HG02970 (cell line): ENCODE results near the gene TBCD.

Experiments used
- ATAC-seq: cut with Tn5 transposase; IDR thresholded peaks from one replicate; pipeline ENCODE4 v1.9.1; 2021; ENCODE audit warnings: mild to moderate bottlenecking, moderate library complexity, moderate number of reproducible peaks; ENCODE audit not compliant: unreplicated experiment, low FRiP score

The TBCD gene

DNA sequence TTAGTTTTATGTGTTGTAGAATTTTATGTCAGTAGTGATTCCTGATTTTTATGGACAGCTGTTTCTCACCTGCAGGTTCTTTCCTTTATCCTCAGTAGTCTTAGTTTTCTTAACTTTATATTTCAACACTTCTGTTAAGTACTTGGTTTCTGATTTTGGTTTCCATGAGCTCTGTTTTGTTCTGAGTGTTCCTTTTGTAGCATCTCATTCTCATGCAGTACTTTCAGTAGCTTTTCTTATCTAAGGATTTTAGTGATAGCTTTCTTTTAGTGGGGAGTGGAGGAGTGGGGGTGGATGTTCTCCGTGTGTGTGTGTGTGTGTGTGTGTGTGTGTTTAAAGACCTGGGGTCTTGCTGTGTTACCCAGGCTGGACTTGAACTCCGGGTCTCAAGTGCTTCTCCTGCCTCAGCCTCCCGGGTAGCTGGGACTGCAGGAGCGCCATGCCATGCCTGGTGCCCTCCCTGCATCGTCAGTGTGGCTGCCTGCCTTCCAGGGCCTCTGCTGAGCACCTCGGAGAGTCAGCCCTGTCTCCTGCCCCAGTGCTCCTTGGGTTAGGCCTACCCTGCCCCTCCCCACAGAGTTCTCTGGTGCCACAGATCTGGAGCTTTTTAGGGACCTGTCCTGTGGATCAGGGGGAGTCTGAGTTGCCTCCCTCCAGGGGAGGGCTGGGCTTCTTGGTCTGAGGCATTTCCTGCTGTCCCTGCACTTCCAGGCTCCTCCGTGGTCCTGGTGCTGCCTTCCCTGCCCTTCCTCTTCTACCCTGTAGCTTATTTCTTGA lies 92.2 kb downstream of the TBCD start:
- ATAC-seq, result no peak

DNA sequence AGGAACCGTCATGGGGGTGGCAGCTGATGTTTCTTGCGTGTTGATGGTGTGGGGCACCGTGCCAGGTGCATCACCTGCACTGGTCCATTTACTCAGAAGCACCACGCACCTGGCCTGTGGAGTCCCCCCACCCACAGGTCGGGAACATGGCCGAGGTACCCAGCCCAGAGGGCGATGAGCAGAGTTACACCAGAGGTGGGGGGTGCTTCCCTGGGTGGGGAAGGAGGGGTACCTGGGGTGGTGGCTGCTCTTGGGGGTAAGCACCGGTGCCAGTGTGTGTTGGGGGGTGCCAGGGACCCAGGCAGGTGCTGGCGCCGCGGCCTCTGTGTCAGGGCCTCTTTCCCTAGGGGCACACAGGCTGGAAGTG lies 92.9 kb downstream of the TBCD start:
- no peak for ATAC-seq

DNA sequence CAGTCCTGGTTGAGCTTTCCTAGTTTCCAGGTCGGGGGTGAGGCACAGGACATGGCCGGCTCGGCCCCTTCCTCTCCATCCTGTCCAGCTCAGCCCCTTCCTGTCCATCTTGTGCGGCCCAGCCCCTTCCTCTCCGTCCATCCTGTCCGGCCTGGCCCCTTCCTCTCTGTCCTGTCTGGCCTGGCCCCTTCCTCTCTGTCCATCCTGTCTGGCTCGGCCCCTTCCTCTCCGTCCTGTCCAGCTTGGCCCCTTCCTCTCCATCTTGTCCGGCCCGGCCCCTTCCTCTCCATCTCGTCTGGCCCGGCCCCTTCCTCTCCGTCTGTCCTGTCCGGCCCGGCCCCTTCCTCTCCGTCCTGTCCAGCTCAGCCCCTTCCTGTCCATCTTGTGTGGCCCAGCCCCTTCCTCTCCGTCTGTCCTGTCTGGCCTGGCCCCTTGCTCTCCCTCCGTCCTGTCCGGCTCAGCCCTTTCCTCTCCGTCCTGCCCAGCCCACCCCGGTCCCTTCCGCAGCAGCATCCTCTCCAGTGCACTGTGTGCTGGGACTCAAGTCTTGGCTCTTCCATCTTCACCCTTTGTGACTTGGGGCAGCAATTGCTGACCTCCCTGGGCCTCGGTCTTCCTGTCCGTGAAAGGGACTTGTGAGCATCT lies 93.4 kb downstream of the TBCD start:
- no peak for ATAC-seq

- ATAC-seq, result no peak
Observed at GRCh38 chr17:82846061-82846691, 94.3 kb downstream of the TBCD start.

DNA sequence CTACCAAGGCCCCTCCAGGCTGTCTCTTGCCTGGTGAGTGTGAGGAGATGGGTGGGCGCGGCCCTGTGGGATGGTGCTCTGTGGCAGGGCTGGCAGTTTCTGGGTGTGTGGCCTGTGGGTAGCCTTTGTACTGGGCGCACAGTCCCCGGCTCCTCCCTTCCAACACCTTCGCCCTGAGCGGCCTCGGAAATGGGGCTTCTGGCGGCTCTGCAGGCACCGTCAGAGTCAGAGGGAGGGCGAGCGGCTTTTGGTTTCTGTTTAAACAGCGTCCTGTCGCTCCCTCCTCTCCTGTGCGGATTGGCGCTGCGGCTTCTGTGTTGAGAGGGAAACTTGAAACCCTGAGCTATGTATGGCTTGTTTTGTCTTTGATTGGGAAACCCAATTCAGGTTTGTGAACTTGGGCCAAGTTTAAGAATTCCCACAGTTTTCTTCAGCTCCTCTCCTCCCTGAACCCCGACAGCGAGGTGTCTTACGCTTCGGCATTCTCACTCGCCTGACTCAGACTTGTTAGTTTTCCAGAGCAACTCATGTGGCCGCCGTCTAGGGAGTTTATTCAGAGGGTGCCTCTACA lies 96.2 kb downstream of the TBCD start:
- ATAC-seq, result no peak

DNA sequence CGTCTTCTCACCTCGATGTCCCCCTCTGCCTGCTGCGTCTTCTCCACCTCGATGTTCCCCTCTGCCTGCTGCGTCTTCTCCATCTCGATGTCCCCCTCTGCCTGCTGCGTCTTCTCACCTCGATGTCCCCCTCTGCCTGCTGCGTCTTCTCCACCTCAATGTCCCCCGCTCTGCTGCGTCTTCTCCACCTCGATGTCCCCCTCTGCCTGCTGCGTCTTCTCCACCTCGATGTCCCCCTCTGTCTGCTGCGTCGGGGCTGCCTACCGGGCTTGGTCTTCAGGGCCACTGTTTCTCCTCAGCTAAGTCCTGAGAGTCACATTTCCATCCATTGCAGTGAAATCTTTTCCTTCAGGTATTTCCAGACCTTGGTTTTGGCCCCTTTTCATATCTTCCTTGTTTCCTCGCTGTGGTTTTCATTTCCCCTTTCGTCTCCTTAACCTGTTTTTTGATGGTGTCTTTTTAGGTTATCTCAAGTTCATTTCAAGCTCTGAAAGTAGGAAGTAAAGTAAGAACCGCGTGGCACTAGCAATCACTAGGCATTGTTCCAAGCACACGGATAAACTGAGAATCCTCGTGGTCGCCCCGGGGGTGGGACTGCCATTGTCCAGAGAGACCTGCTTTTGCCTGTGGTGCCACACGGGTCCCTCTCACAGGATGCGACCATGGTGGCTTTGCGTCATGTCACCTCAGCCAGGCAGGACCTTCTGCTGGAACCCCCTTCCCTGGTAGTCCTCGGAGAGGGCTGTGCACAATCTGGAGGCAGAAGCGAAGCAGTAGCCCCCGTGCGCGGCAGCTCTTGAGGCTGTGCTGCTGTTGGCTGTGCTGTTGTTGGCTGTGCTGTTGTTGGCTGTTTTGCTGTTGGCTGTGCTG lies 97.4 kb downstream of the TBCD start:
- no peak for ATAC-seq

DNA sequence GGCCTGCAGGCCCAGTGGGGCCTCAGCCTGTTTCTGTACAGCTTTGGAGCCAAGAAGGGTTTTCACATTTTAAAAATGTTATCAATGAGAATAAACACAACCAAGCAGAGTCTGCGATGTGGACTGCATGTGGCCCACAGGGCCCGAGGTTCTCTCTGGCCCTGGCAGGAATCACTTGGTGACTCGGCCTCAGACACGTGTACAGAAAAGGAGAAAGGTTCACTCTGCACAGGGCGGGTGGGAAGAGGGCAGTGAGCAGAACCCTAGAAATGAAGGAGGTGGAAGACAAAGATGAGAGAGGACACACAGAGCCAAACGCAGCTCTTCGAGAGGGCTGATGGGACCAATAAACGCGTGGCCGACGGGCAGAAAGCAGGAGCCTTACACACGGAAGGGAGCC lies 99.5 kb downstream of the TBCD start:
- no peak for ATAC-seq

- ATAC-seq, result no peak
Observed at GRCh38 chr17:82854226-82854625, 102.4 kb downstream of the TBCD start.

GRCh38 chr17:82856361-82856760 lies 104.5 kb downstream of the TBCD start:
- no peak for ATAC-seq

DNA sequence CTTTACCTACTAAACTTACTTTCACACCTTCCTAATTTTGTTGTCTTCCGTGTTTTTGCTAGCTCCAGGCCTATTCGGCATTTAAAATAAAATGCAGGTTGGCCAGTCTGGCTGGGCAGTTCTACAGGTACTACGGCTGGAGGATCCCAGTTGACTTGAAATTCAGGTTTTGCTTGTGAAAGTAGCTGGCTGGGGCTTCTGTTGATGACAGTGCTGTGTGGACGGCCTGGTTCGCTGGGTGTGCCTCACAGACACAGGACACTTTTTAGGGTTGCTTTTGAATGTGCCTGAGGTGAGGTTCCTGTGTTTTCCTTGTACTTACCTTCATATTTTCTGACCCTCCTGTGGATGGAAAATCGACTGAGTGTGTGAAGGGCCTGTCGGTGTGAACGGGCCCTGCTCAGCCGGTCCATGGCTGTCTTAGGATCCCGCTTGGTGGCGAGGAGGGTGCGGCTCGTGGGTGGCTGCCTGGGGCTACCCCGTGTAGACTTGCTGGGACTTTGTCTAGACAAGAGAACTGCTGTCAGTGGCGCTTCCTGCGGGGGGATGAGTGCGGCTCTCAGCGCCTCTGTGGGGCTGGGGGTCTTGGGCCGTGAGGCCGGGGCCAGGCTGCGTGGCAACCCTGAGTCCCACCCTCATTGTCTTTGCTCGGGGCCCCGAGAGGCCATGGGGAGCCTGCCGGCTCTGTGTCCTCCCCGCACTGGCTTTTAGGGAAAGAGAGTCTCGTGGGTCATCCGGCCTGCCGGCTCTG lies 106.7 kb downstream of the TBCD start:
- ATAC-seq, result no peak

DNA sequence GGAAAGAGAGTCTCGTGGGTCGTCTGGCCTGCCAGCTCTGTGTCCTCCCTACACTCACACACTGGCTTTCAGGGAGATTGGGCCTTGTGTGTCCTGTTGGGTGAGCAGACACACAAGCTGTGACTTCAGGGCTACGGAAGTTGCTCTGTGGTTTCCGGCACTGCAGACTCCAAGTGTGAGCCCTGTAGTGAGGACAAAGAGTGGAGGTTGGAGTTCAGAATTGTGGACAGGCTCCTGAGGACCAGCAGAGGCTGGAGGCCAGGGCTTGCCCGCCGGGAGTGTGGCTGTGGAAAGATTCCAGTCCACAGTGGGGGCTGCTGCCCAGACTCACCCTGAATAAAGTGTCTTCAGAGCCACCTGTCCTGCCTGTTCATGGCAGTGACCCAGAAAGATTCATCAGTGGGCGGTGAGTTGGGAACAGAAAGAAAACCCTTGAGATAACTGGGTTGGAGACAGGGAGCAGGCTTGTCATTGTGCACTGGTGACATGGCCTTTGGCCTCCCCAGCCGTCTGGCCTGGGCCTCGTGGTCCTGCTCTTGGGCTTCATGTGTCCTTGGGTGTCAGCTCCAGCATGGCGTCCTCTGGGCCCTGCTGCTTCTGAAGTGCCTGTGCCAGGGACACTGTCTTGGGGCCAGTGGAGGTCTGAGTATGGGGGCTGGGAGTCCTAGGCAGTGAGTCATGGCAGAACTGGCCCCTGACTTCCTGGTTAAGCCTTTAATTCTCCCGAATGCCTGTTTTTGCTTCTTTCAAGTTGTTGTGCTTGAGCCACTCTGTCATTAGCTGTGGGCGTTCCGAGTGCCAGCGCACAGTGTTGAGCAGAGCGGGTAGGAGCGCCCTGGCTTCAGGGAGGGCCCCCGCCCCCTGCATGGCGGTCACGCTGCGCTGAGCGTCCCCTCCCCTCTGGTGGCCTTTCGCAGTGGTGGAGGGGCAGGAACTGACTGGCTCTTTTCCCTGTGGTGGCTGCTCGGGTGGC lies 107.9 kb downstream of the TBCD start:
- ATAC-seq, result no peak

DNA sequence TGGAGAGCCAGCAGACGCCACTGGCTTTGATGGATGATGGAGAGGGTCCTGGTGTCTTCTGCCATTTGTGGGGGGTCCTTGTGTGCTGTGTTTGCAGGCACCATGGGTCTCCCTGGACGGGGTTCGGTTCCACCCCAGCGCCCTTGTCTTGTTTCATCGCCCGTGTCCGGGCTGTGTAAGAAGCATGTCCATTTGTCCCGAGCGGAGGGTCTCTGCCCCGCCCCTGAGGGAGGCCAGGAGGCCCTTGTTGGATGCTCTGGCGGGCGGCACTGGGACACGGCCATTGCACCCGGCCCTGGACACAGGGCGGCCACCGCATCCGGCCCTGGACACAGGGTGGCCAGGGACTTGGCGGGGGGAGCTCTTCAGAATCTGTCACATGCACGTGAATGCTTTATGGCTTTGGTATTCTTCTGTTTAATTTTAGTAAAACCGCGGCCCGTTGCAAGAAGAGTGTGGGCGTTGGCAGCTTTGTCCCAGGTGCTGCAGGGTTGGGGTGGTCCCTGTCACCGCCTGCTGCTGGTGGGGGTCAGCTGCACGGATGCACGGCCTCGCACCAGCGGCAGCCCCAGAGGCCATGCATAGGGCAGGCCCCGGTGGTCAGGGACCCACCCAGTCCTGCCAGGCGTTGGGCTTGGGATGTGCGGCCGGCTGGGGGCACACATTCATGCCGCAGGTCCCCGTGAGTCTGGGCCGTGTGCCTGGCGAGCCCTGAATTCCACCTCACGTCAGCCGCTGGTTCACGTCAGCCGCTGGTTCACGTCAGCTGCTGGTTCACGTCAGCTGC lies 108.9 kb downstream of the TBCD start:
- ATAC-seq, result no peak

DNA sequence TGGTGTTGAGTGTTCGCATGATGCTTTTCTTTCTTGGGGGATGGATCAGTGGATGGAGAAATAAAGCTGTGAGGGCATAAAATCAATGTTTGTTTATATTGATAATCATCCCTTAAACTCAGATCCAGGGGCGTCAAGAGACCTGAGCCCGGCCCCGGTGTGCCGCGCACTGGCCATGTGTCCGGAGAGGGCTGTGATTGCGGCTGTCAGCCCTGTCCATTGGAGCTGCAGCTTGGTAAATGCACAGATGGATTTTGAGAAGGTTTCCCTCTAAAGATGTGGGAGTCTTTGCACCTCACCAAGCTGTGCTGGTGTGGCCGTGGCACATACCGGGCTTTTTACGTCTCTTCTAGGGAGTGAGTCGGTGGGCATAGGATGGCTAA lies 109.5 kb downstream of the TBCD start:
- ATAC-seq, result no peak

DNA sequence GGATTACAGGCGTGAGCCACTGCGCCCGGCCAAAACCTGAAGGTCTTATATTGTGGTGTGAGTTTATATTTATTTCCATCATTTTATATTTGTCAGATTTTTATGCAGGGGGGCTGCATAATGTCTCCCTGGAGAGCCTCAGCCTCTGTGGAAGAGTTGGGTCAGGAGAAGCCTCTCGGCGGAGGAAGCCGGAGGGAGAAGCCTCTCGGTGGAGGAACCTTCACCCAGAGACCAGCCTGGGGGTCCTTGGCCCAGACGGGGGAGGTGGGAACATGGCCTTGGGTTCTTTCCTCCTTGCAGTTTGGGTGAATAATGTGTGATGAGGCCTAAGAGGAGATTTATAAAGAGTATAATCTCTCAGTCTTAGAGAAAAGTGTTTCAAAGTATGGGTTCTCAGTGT lies 110.3 kb downstream of the TBCD start:
- ATAC-seq, result no peak

- ATAC-seq, result no peak
Observed at GRCh38 chr17:82862737-82863382, 111.0 kb downstream of the TBCD start.

- no peak for ATAC-seq
Observed at GRCh38 chr17:82863383-82863940, 111.6 kb downstream of the TBCD start.
